Endodermal cell (in vitro differentiated cells): ENCODE data around the gene TNNC1. TPM values are rescaled to one million over a fixed set of nuclear protein-coding genes. Genes with fewer than 3 reads are reported as not detected.

Source experiments
- DNase-seq: peaks from one replicate; pipeline ENCODE4 v3.0.0-alpha.2; 2017
- H3K27ac ChIP-seq: 2 replicates; pipeline ENCODE4 v1.5.1; 2013; ENCODE audit warnings: mild to moderate bottlenecking, low read depth, low read length, moderate library complexity
- H3K27me3 ChIP-seq: 2 replicates; pipeline ENCODE4 v1.6.1; 2013; ENCODE audit warnings: mild to moderate bottlenecking, low read length, moderate library complexity; ENCODE audit not compliant: insufficient read depth, control insufficient read depth, poor library complexity, severe bottlenecking
- H3K36me3 ChIP-seq: 2 replicates; pipeline ENCODE4 v1.7.0; 2013; ENCODE audit warnings: mild to moderate bottlenecking, low read length, moderate library complexity; ENCODE audit not compliant: control insufficient read depth, insufficient read depth
- H3K4me1 ChIP-seq: one replicate; pipeline ENCODE4 v1.7.0; 2013; ENCODE audit warnings: low read length; ENCODE audit not compliant: control insufficient read depth, insufficient read depth
- H3K4me3 ChIP-seq: 2 replicates; pipeline ENCODE4 v1.5.1; 2013; ENCODE audit warnings: mild to moderate bottlenecking, low read length, moderate library complexity
- H3K9ac ChIP-seq: 2 replicates; pipeline ENCODE4 v1.6.1; 2013; ENCODE audit warnings: mild to moderate bottlenecking, low read length, moderate library complexity; ENCODE audit not compliant: poor library complexity, severe bottlenecking; ENCODE audit errors: extremely low read depth
- H3K9me3 ChIP-seq: 2 replicates; pipeline ENCODE4 v1.6.1; 2013; ENCODE audit warnings: mild to moderate bottlenecking, low read length, moderate library complexity; ENCODE audit not compliant: control insufficient read depth
- H3K27ac Mint-ChIP-seq: 2 replicates; pipeline ENCODE4 v1.8.0; 2020; ENCODE audit warnings: mixed read lengths
- H3K27me3 Mint-ChIP-seq: 2 replicates; pipeline ENCODE4 v1.8.0; 2021; ENCODE audit warnings: mild to moderate bottlenecking, mixed read lengths; ENCODE audit not compliant: insufficient read depth
- H3K36me3 Mint-ChIP-seq: 2 replicates; pipeline ENCODE4 v1.8.0; 2020; ENCODE audit warnings: low read depth, mixed read lengths
- H3K4me1 Mint-ChIP-seq: 2 replicates; pipeline ENCODE4 v1.8.0; 2020; ENCODE audit warnings: mixed read lengths
- H3K4me3 Mint-ChIP-seq: 2 replicates; pipeline ENCODE4 v1.8.0; 2020; ENCODE audit warnings: mild to moderate bottlenecking, moderate library complexity, mixed read lengths
- H3K9me3 Mint-ChIP-seq: 2 replicates; pipeline ENCODE4 v1.8.0; 2020; ENCODE audit warnings: mild to moderate bottlenecking, mixed read lengths
- CTCF ChIP-seq: fragments of 200-600 bp; sonication (generic); conservative IDR thresholded peaks from 2 replicates; pipeline ENCODE4 v1.5.0; 2021; ENCODE audit warnings: antibody characterized with exemption, mild to moderate bottlenecking
- WGBS, 2 experiments: methylation state at CpG; one replicate each; pipeline versions ENCODE4 v1.1.5 to v1.1.7; 2013; ENCODE audit warnings: missing lambda C conversion rate in 2 of 2, mixed read lengths in 1 of 2; ENCODE audit not compliant: insufficient coverage in 1 of 2, insufficient read length in 1 of 2; 5-methylcytosine and 5-hydroxymethylcytosine counted together
- total RNA-seq, 2 donors: library from RNA; stranded (reverse); fragmentation: NEBNext Ultra II Directional in 1 of 2; extraction: Animal tissue kit (Norgen Biotek cat#: 25700) in 1 of 2; gene quantifications; 2 replicates in 1 of 2; 3 replicates in 1 of 2; pipeline ENCODE4 v1.2.1, GENCODE V29; 2021

The TNNC1 gene
- total RNA-seq, 2 donors from 2014 or later = 44.8 to 64.6 TPM

GRCh38 chr3:52438104-52438376 lies 15.8 kb downstream of the TNNC1 start:
- no peaks in the 10 kb centered on the region for H3K27me3 Mint-ChIP-seq
- DNase-seq = peak; percentile 38
- no peak overlapping the region for H3K9ac ChIP-seq
- no peaks in the 10 kb centered on the region for H3K36me3 Mint-ChIP-seq
- H3K4me1 Mint-ChIP-seq = peaks cover 10% of the 10 kb centered on the region
- no peak overlapping the region for H3K27ac Mint-ChIP-seq
- no peaks in the 10 kb centered on the region for H3K9me3 ChIP-seq
- H3K4me3 Mint-ChIP-seq = no peak overlapping the region
- no peak overlapping the region for H3K4me3 ChIP-seq
- no peaks in the 10 kb centered on the region for H3K27me3 ChIP-seq
- no peaks in the 10 kb centered on the region for H3K4me1 ChIP-seq
- H3K36me3 ChIP-seq = no peaks in the 10 kb centered on the region
- WGBS, 2 experiments = 93 to 97% methylated on average over 6 of the region's 6 CpGs
- no peaks in the 10 kb centered on the region for H3K9me3 Mint-ChIP-seq
- no peak for TF ChIP-seq CTCF
- no peak overlapping the region for H3K27ac ChIP-seq

- Histone ChIP-seq H3K4me1 (no peaks in the 10 kb centered on the region), H3K27ac (no peak overlapping the region), H3K27me3 (no peaks in the 10 kb centered on the region), H3K36me3 (no peaks in the 10 kb centered on the region), H3K9ac (no peak overlapping the region), H3K4me3 (no peak overlapping the region), H3K9me3 (no peaks in the 10 kb centered on the region)
- Mint-ChIP-seq H3K36me3 (no peaks in the 10 kb centered on the region), H3K27me3 (no peaks in the 10 kb centered on the region), H3K4me1 (peaks cover 10% of the 10 kb centered on the region), H3K4me3 (no peak overlapping the region), H3K27ac (no peak overlapping the region), H3K9me3 (no peaks in the 10 kb centered on the region)
- DNase-seq = no peak
- TF ChIP-seq CTCF = no peak
- WGBS, 2 experiments = 89 to 94% methylated on average over 12 to 15 of the region's 15 CpGs
Observed at GRCh38 chr3:52437326-52438103, 16.3 kb downstream of the TNNC1 start.

- H3K4me3 Mint-ChIP-seq = no peak overlapping the region
- Histone ChIP-seq H3K4me1 (no peaks in the 10 kb centered on the region), H3K4me3 (no peak overlapping the region), H3K9me3 (no peaks in the 10 kb centered on the region), H3K36me3 (no peaks in the 10 kb centered on the region), H3K27ac (no peak overlapping the region), H3K9ac (no peak overlapping the region), H3K27me3 (no peaks in the 10 kb centered on the region)
- 85 to 93% methylated on average over 4 to 13 of the region's 13 CpGs for WGBS, 2 experiments
- no peak overlapping the region for H3K27ac Mint-ChIP-seq
- peaks cover 13% of the 10 kb centered on the region for H3K4me1 Mint-ChIP-seq
- H3K9me3 Mint-ChIP-seq = no peaks in the 10 kb centered on the region
- DNase-seq = no peak
- no peaks in the 10 kb centered on the region for H3K27me3 Mint-ChIP-seq
- no peaks in the 10 kb centered on the region for H3K36me3 Mint-ChIP-seq
- no peak for TF ChIP-seq CTCF
Observed at GRCh38 chr3:52436500-52437149, 17.2 kb downstream of the TNNC1 start.
